GM19324 (cell line): Measurements from ENCODE around the gene NEUROD2.

Experiments
- ATAC-seq: cut with Tn5 transposase; IDR thresholded peaks from one replicate; pipeline ENCODE4 v1.9.1; 2021; ENCODE audit warnings: mild to moderate bottlenecking, moderate library complexity; ENCODE audit not compliant: unreplicated experiment, low FRiP score

The NEUROD2 gene

GRCh38 chr17:39607851-39608130, at the start of gene NEUROD2:
NEUROD2 (minus strand) TSS chr17:39607920; CDS start chr17:39606599, 1,321 bp downstream.
- ATAC-seq, result no peak

GRCh38 chr17:39655105-39655504, 47.4 kb upstream of the NEUROD2 start:
- no peak for ATAC-seq

DNA sequence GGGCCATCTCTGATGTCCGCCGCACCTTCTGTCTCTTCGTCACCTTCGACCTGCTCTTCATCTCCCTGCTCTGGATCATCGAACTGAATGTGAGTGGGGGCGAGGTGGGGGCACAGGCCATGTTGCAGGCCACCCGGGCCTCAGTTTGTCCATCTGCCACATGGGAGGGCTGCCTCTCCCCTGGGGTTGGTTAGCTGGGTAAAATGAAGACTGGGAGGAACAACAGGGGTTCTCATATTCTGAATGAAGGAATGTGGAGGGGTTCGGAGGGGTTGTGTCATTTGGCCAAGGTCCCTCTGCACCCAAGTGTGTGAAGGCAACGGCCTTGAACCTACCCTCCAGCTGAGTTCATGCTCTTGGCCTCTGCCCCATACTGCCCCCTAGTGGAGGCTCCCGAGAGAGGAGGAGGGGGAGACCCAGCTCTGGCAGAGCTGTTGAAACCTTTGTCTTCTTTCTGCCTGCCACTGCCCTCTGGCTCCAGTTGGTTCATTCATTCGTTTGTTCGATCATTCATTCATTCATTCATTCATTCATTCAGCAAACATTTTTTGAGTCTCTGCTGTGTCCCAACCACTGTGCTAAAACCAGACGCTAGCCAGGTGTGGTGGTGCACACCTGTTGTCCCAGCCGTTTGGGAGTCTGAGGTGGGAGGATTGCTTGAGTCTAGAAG, 46.1 kb upstream of the NEUROD2 start:
- ATAC-seq, result no peak

DNA sequence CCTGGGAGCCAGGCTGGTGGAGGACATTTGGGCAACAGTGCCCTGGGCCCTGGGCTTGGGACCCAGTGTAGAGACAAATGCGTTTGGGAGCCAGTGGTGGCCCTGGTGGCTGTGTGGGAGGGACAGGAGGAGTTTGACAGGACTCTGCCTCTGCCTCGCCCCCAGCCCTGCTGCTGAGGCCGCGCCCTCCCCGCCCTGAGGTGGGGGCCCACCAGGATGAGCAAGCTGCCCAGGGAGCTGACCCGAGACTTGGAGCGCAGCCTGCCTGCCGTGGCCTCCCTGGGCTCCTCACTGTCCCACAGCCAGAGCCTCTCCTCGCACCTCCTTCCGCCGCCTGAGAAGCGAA, 45.6 kb upstream of the NEUROD2 start:
- no peak for ATAC-seq

GRCh38 chr17:39652587-39653315, 45.0 kb upstream of the NEUROD2 start:
- ATAC-seq, result no peak

DNA sequence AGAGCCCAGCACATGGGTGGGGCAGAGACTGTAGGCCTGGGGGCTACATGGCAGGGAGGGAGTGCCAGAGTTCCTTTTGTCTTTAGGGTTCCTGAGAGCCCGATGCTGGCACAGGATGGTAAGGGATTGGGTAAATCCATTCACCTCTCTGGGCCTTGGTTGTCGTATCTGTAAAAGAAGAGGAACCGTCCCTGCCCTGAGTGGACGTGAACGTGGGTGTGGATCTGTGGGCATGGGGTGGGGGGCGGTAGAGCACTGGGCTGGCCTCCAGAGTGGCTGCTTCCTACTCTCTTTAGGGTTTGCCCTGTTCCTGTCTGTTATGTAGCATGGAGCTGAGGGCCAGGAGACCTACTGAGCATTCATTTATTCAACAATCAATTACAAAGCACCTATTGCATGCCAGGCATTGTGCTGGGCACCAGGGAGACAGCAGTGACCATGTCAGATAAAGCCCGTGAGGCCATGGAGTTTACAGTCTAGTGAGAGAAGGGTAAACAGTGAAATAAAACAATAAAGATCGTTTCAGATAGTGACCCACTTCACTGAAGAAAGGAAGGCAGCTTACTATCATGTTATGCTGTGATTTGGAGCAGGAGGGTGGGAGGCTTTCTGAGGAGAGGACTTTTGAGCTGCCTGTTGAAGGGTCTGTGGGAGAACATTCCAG, 44.3 kb upstream of the NEUROD2 start:
- ATAC-seq, result no peak

- no peak for ATAC-seq
Observed at GRCh38 chr17:39650121-39650579, 42.4 kb upstream of the NEUROD2 start.

GRCh38 chr17:39648616-39649366, 41.1 kb upstream of the NEUROD2 start:
- no peak for ATAC-seq

DNA sequence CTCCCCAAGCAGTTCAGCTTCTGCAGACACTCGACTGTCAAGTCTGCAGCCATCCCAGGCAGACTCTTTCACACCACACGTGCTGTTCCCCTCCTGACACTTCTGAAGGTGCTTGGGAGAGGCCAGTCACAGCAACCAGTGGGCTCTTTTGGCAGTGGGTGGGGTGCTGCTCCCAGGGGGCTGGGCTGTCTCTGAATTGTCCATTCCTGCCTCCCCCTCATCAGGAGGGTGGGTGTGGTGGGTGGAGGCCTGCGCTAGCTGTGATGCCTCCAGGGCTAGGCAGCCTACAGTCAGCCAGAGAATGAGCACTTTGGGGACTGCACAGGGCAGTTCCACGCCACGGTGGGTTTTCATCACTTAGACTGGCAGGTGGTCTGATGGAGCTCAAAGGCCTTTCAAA, 39.5 kb upstream of the NEUROD2 start:
- no peak for ATAC-seq

DNA sequence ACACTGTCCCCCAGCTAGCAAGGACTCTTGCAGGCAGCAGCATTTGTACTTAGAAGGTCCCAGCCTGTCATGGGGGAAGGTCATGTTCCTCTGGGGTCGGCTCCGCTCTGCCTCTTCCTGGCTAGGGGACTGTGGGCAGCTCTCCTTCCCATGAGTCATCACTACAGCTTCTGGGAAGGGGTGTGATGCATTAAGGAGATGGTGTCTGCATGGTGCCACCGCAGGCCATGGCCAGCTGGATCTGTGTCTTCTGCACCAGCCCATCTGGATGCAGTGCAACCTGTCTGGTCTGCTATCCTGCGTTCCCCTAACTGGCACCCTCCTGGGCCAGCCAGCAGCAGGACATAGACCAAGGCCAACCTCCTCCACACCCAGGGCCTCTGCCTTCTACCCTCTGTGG, 35.6 kb upstream of the NEUROD2 start:
- ATAC-seq, result no peak

GRCh38 chr17:39642291-39643074, 34.8 kb upstream of the NEUROD2 start:
- ATAC-seq, result no peak

GRCh38 chr17:39641883-39642282, 34.2 kb upstream of the NEUROD2 start:
- ATAC-seq, result no peak

DNA sequence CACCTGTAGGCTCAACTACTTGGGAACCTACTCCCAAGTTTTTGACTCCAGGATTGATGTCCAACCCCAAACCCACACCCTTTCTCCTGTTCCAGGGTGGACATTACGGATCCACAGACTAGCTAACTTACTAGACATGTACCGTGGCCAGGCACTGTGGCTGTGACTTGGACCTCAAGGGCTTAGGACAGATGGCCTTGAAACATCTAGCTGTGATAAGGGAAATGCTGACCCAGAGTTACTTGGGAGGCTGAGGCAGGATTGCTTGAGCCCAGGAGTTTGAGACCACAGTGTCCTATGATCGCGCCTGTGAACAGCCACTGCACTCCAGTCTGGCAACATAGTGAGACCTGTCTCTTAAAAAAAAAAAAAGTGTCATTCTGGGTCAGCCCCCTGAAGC, 33.4 kb upstream of the NEUROD2 start:
- no peak for ATAC-seq

DNA sequence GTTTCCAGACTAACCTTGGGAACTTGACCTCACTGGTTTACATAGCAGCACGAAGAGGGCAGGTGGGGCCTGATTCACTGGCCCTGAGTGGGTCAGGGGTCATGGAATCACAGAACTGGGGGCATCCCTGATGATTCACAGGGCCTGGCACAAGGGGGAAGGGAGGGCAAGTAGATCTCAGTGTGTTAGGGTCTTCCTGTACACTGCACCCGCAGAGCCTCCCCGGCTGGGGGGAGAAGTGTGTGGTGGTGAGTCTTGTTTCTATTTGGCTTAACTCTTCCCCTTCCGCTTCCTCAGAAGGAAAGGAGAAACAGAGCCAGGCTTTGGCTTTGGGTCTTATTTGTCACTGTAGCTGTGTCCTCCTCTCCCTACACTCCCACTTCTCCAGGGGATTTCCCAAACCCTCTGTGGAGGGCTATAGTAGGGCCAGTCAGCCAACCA, 32.9 kb upstream of the NEUROD2 start:
- ATAC-seq, result no peak

GRCh38 chr17:39639566-39640458, 32.1 kb upstream of the NEUROD2 start:
- ATAC-seq, result no peak

DNA sequence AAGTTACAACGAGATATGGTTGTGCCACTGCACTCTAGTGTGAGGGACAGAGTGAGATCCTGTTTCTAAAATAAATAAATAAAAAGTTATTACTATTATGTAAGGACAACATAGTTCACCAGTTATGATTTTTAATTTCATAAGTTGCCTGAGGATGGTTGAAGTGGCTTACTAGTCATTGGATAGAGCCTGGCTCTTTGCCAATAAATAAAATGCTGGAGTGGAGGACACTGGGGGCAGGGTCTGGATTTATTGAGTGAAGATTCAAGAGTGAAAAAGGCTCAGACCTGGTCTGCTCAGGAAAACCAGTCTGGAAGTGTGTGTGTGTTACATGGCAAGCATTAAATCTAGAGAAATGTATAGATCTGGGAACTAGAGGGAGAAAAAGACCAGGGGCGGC, 31.3 kb upstream of the NEUROD2 start:
- ATAC-seq, result no peak

- ATAC-seq, result no peak
Observed at GRCh38 chr17:39638317-39638716, 30.6 kb upstream of the NEUROD2 start.

GRCh38 chr17:39636927-39637736, 29.4 kb upstream of the NEUROD2 start, which contains the start of gene STARD3:
STARD3 (plus strand) TSS chr17:39637144; CDS start chr17:39653532, 16,388 bp downstream.
- peak; percentile 76 for ATAC-seq

DNA sequence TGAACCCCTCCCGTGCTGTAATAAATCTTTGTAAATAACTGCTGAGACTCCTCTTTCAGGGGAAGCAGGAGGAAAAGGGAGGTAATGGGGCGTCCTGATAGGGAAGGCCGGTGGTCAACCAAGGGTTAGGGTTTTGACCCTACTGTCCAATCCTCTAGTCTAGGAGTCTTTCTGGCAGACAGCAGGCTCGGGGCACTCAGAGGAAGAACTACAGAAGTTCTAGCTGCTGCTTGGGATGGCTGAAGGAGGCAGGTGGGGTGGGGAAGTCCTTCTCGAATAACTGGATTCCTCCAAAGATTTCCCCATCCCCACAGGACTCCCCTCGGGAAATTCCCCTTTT, 28.8 kb upstream of the NEUROD2 start:
- no peak for ATAC-seq
